ENCODE measurements around the gene SH2D7. TPM values are rescaled to one million over a fixed set of nuclear protein-coding genes. Genes with fewer than 3 reads are reported as not detected.

Gene SH2D7
- total and polyA plus RNA-seq, 2 donors (not counting 3 experiments of a cell fraction or from before 2014, with no cell fraction given): not detected

- no peaks in the 10 kb centered on the region for H3K79me2 ChIP-seq (ENCODE audit: control insufficient read depth, insufficient read depth, low read length)
- ChIA-PET CTCF (interaction anchor here (1.0 to 1.9 kb wide), 5 partner anchors 8 to 84 kb away, joined by 3 to 6 read pairs (median 4); partner anchors contain the start of gene SH2D7), POLR2A (no interaction called here)
- H3K4me1 ChIP-seq (ENCODE audit: control insufficient read depth, extremely low read depth, insufficient read depth, low read length): no peaks in the 10 kb centered on the region
- intact Hi-C loops (cut with micrococcal nuclease): no loop called here
- TF ChIP-seq EZH2 (IDR thresholded peaks at IDR 0.05; ENCODE audit: borderline replicate concordance, low read depth, low read length, severe bottlenecking) (no peak), POLR2AphosphoS5 (IDR thresholded peaks at IDR 0.05; ENCODE audit: insufficient read depth, low read depth, low read length) (no peak), FOS (IDR thresholded peaks at IDR 0.05; ENCODE audit: borderline replicate concordance, insufficient read depth, low read length) (no peak), POLR2A (IDR thresholded peaks at IDR 0.05; ENCODE audit: low read depth, low read length) (no peak), GATA2 (IDR thresholded peaks at IDR 0.05; ENCODE audit: insufficient read depth, insufficient read length, low read depth, low read length) (no peak), JUN (IDR thresholded peaks at IDR 0.05; ENCODE audit: borderline replicate concordance, insufficient read depth, insufficient read length, low read depth) (no peak), CTCF (IDR thresholded peaks at IDR 0.05; ENCODE audit: extremely low read depth in 1 of 2, insufficient read depth in 1 of 2, low read depth in 1 of 2, low read length in 2 of 2) (no peak), MYC (IDR thresholded peaks at IDR 0.05; ENCODE audit: low read depth, low read length) (no peak), MAX (IDR thresholded peaks at IDR 0.05; ENCODE audit: insufficient read depth, insufficient read length) (no peak)
- no peak overlapping the region for H3K9ac ChIP-seq (replicated peaks; ENCODE audit: extremely low read depth, insufficient read depth, low read length)
- no peak for FAIRE-seq
- H3K36me3 ChIP-seq (ENCODE audit: control insufficient read depth in 2 of 2, extremely low read depth in 1 of 2, insufficient read depth in 2 of 2, low read length in 2 of 2): no peaks in the 10 kb centered on the region
- no peaks in the 10 kb centered on the region for H3K9me1 ChIP-seq (replicated peaks; ENCODE audit: control insufficient read depth, extremely low read depth, insufficient read depth, low read length)
- BruUV-seq (replicated peaks): no TSS peak
- dilution Hi-C loops (cut with MboI; ENCODE audit: extremely low pct_ligation_motif_present, low sequenced_read_pairs): no loop called here
- no peaks in the 10 kb centered on the region for H3K9me3 ChIP-seq (replicated peaks; ENCODE audit: control insufficient read depth, insufficient read depth, low read length)
- H3K27ac ChIP-seq (ENCODE audit: insufficient read depth, low read depth, low read length): no peak overlapping the region
- no peak for DNase-seq (ENCODE audit: low read depth, low spot score)
- no peak overlapping the region for H3K4me2 ChIP-seq (ENCODE audit: insufficient read depth, low read length)
- no peaks in the 10 kb centered on the region for H3K27me3 ChIP-seq (ENCODE audit: control insufficient read depth in 2 of 2, insufficient read depth in 2 of 2, low read length in 2 of 2)
- H4K20me1 ChIP-seq (replicated peaks; ENCODE audit: control insufficient read depth, extremely low read depth, insufficient read depth, low read length): no peaks in the 10 kb centered on the region
- no peak overlapping the region for H2AFZ ChIP-seq (ENCODE audit: low read depth, low read length)
- no peak overlapping the region for H3K4me3 ChIP-seq (replicated peaks in 1 of 3; ENCODE audit: insufficient read depth in 1 of 3, low read depth in 1 of 3, low read length in 3 of 3)
Observed at GRCh38 chr15:78083687-78084448, 8.5 kb upstream of the SH2D7 start.
